CD4-positive, alpha-beta T cell (primary cell): ENCODE data around the gene TLR4. TPM values are rescaled to one million over a fixed set of nuclear protein-coding genes. Genes with fewer than 3 reads are reported as not detected.

ENCODE experiments used
- ATAC-seq: fragments of 200-7000 bp; cut with Tn5 transposase; one replicate; pipeline ENCODE4 v1.10.0; 2022; ENCODE audit warnings: mild to moderate bottlenecking; ENCODE audit not compliant: poor library complexity
- CTCF ChIA-PET: fragments of 350-600 bp; sonication (Branson Sonifier 250); formaldehyde crosslinking; loops from one replicate; lab custom pipeline; 2021; ENCODE audit warnings: antibody characterized with exemption, inconsistent platforms; lab: Charles Lee
- POLR2A ChIA-PET: fragments of 350-600 bp; sonication (Branson Sonifier 250); formaldehyde crosslinking; loops from one replicate; lab custom pipeline; 2021; ENCODE audit warnings: antibody characterized with exemption, inconsistent platforms; lab: Charles Lee
- DNase-seq, 14 experiments: peaks; one replicate each; pipeline ENCODE4 v3.0.0-alpha.2; 2013 to 2020; ENCODE audit warnings: mixed read lengths in 2 of 14
- H3K27ac ChIP-seq, 2 donors: one replicate each; pipeline versions ENCODE4 v1.5.1 to v1.7.0; 2013; ENCODE audit warnings: low read length in 2 of 2, low read depth in 1 of 2, mild to moderate bottlenecking in 1 of 2
- H3K27me3 ChIP-seq, 2 experiments: 1 replicate in 1 of 2; 2 replicates in 1 of 2; pipeline versions ENCODE4 v1.6.1 to v1.7.0; 2013; ENCODE audit warnings: low read length in 2 of 2, control low read depth in 1 of 2, mild to moderate bottlenecking in 1 of 2, moderate library complexity in 1 of 2; ENCODE audit not compliant: insufficient read depth in 2 of 2, control insufficient read depth in 1 of 2
- H3K36me3 ChIP-seq: one replicate; pipeline ENCODE4 v1.6.1; 2013; ENCODE audit warnings: low read length, control low read depth; ENCODE audit not compliant: insufficient read depth
- H3K4me1 ChIP-seq: one replicate; pipeline ENCODE4 v1.6.1; 2013; ENCODE audit warnings: low read length, control low read depth; ENCODE audit not compliant: insufficient read depth
- H3K4me3 ChIP-seq: one replicate; pipeline ENCODE4 v1.5.1; 2013; ENCODE audit warnings: mild to moderate bottlenecking, low read length, moderate library complexity
- H3K9me3 ChIP-seq, 2 experiments: 1 replicate in 1 of 2; 2 replicates in 1 of 2; pipeline versions ENCODE4 v1.6.1 to v1.7.0; 2013; ENCODE audit warnings: low read length in 2 of 2, mild to moderate bottlenecking in 2 of 2, control low read depth in 1 of 2, moderate library complexity in 1 of 2; ENCODE audit not compliant: control insufficient read depth in 1 of 2, insufficient read depth in 1 of 2
- H3K27ac Mint-ChIP-seq: one replicate; pipeline ENCODE4 v1.8.0; 2020; ENCODE audit warnings: mixed read lengths
- H3K27me3 Mint-ChIP-seq: one replicate; pipeline ENCODE4 v1.8.0; 2021; ENCODE audit warnings: mixed read lengths
- H3K36me3 Mint-ChIP-seq: one replicate; pipeline ENCODE4 v1.8.0; 2021; ENCODE audit warnings: low read depth, mixed read lengths
- H3K4me1 Mint-ChIP-seq: one replicate; pipeline ENCODE4 v1.8.0; 2021; ENCODE audit warnings: low read depth, mixed read lengths
- H3K4me3 Mint-ChIP-seq: one replicate; pipeline ENCODE4 v1.8.0; 2020; ENCODE audit warnings: mild to moderate bottlenecking, mixed read lengths
- H3K9me3 Mint-ChIP-seq: one replicate; pipeline ENCODE4 v1.8.0; 2020; ENCODE audit warnings: mixed read lengths
- CTCF ChIP-seq: fragments of 200-600 bp; IDR thresholded peaks from one replicate; pipeline ENCODE4 v1.8.0; 2022; ENCODE audit warnings: antibody characterized with exemption, mild to moderate bottlenecking
- intact Hi-C, 2 experiments: fragments of 100-400 bp; cut with DNase I in 1 of 2; cut with micrococcal nuclease in 1 of 2; formaldehyde crosslinking; loops; one replicate each; pipeline versions ENCODE4 v1.15.1 to v1.9.0; 2023 to 2025; cut with DNase I, micrococcal nuclease
- total RNA-seq, 174 experiments: library from RNA in 2 of 174; stranded (reverse) in 2 of 174; gene quantifications; one replicate each; pipeline ENCODE4 v1.2.3 and lab custom pipeline; 2021 to 2026

The TLR4 gene
- total RNA-seq, 2 experiments from 2014 or later: 0.34 to 0.44 TPM

- no peaks in the 10 kb centered on the region for H3K36me3 ChIP-seq
- H3K27me3 Mint-ChIP-seq: no peaks in the 10 kb centered on the region
- H3K4me3 ChIP-seq: no peak overlapping the region
- H3K9me3 ChIP-seq: no peaks in the 10 kb centered on the region
- DNase-seq: no peak
- H3K4me1 Mint-ChIP-seq: no peaks in the 10 kb centered on the region
- POLR2A ChIA-PET: no interaction called here
- intact Hi-C loops: no loop called here
- no peaks in the 10 kb centered on the region for H3K9me3 Mint-ChIP-seq
- H3K27ac Mint-ChIP-seq: no peak overlapping the region
- H3K36me3 Mint-ChIP-seq: no peaks in the 10 kb centered on the region
- ATAC-seq: no peak
- no peaks in the 10 kb centered on the region for H3K27me3 ChIP-seq
- no peaks in the 10 kb centered on the region for H3K4me1 ChIP-seq
- H3K4me3 Mint-ChIP-seq: no peak overlapping the region
- no peak overlapping the region for H3K27ac ChIP-seq
- CTCF ChIA-PET: interaction anchor here (0.7 kb wide), 1 partner anchor 19 kb away, joined by 3 read pairs; no protein-coding TSS in a partner anchor
- no peak for TF ChIP-seq CTCF
These were observed 25.2 kb downstream of the TLR4 start for GRCh38 chr9:117729375-117729774.

- ATAC-seq: no peak
- no peak for TF ChIP-seq CTCF
- POLR2A ChIA-PET: no interaction called here
- Histone ChIP-seq H3K4me3 (no peak overlapping the region), H3K27me3 (no peaks in the 10 kb centered on the region), H3K9me3 (no peaks in the 10 kb centered on the region), H3K4me1 (no peaks in the 10 kb centered on the region), H3K36me3 (no peaks in the 10 kb centered on the region), H3K27ac (no peak overlapping the region)
- H3K9me3 Mint-ChIP-seq: no peaks in the 10 kb centered on the region
- intact Hi-C loops: no loop called here
- DNase-seq: no peak
- no peak overlapping the region for H3K4me3 Mint-ChIP-seq
- CTCF ChIA-PET: no interaction called here
- no peak overlapping the region for H3K27ac Mint-ChIP-seq
- H3K4me1 Mint-ChIP-seq: no peaks in the 10 kb centered on the region
- H3K27me3 Mint-ChIP-seq: no peaks in the 10 kb centered on the region
- H3K36me3 Mint-ChIP-seq: no peaks in the 10 kb centered on the region
These were observed 28.3 kb downstream of the TLR4 start for GRCh38 chr9:117732494-117732893.

- ATAC-seq (no peak), DNase-seq (no peak)
- no peak for TF ChIP-seq CTCF
- no peak overlapping the region for H3K4me3 Mint-ChIP-seq
- POLR2A ChIA-PET: no interaction called here
- no peak overlapping the region for H3K27ac ChIP-seq
- H3K27me3 ChIP-seq: no peaks in the 10 kb centered on the region
- no peaks in the 10 kb centered on the region for H3K4me1 Mint-ChIP-seq
- H3K27me3 Mint-ChIP-seq: no peaks in the 10 kb centered on the region
- no peak overlapping the region for H3K4me3 ChIP-seq
- no peaks in the 10 kb centered on the region for H3K4me1 ChIP-seq
- H3K36me3 Mint-ChIP-seq: no peaks in the 10 kb centered on the region
- no peaks in the 10 kb centered on the region for H3K9me3 Mint-ChIP-seq
- H3K27ac Mint-ChIP-seq: no peak overlapping the region
- H3K36me3 ChIP-seq: no peaks in the 10 kb centered on the region
- no peaks in the 10 kb centered on the region for H3K9me3 ChIP-seq
- intact Hi-C loops: no loop called here
- CTCF ChIA-PET: no interaction called here
These were observed 29.3 kb downstream of the TLR4 start for GRCh38 chr9:117733465-117733864.
